H1 (cell line): ENCODE results near the gene PTPN3. TPM values are rescaled to one million over a fixed set of nuclear protein-coding genes. Genes with fewer than 3 reads are reported as not detected.

ENCODE experiments used
- CTCF ChIA-PET: fragments of 300-600 bp; sonication (Branson Sonifier 250); formaldehyde crosslinking; loops from one replicate; lab custom pipeline; 2021; ENCODE audit not compliant: partially characterized antibody; lab: Charles Lee
- POLR2A ChIA-PET: fragments of 300-600 bp; sonication (Branson Sonifier 250); formaldehyde crosslinking; loops from one replicate; lab custom pipeline; 2021; ENCODE audit warnings: inconsistent platforms; ENCODE audit not compliant: partially characterized antibody; lab: Charles Lee
- DNase-seq, 2 experiments: peaks; one replicate each; pipeline versions ENCODE4 v3.0.0 to v3.0.0-alpha.2; 2010 to 2022; ENCODE audit warnings: low spot score in 2 of 2, low read depth in 1 of 2, mixed read lengths in 1 of 2
- FAIRE-seq: peaks from 2 replicates; lab custom pipeline; 2011; peaks lifted over from hg19 to GRCh38; lab: Jason Lieb, UNC
- H2AFZ ChIP-seq: 2 replicates; pipeline ENCODE4 v1.8.1; 2012; ENCODE audit warnings: low read length, inconsistent platforms
- H2AK5ac ChIP-seq: 2 replicates; pipeline ENCODE4 v1.6.1; 2013; ENCODE audit warnings: low read depth, low read length
- H2BK120ac ChIP-seq: replicated peaks from 2 replicates; pipeline ENCODE3; 2013; ENCODE audit warnings: low read depth, low read length, inconsistent platforms
- H2BK12ac ChIP-seq: 2 replicates; pipeline ENCODE4 v1.6.1; 2013; ENCODE audit warnings: low read depth, low read length
- H2BK15ac ChIP-seq: 2 replicates; pipeline ENCODE4 v1.6.1; 2013; ENCODE audit warnings: low read length
- H2BK20ac ChIP-seq: 2 replicates; pipeline ENCODE4 v1.6.1; 2013; ENCODE audit warnings: low read length
- H2BK5ac ChIP-seq: 2 replicates; pipeline ENCODE4 v1.6.1; 2013; ENCODE audit warnings: low read depth, low read length
- H3K14ac ChIP-seq: 2 replicates; pipeline ENCODE4 v1.6.1; 2013; ENCODE audit warnings: inconsistent platforms; ENCODE audit not compliant: insufficient read length
- H3K18ac ChIP-seq: 2 replicates; pipeline ENCODE4 v1.6.1; 2013; ENCODE audit warnings: low read length; ENCODE audit errors: extremely low read depth
- H3K23ac ChIP-seq: 2 replicates; pipeline ENCODE4 v1.6.1; 2013; ENCODE audit warnings: inconsistent platforms; ENCODE audit not compliant: insufficient read length
- H3K23me2 ChIP-seq: 2 replicates; pipeline ENCODE4 v1.6.1; 2013; ENCODE audit warnings: low read depth, low read length
- H3K27ac ChIP-seq: 2 replicates; pipeline ENCODE4 v1.6.1; 2011; ENCODE audit warnings: low read depth, low read length, inconsistent platforms
- H3K27me3 ChIP-seq, 4 experiments: replicated peaks in 1 of 4; 1 replicate in 1 of 4; 2 replicates in 3 of 4; pipeline versions ENCODE4 v1.6.1 to v1.8.1; 2011 to 2013; ENCODE audit warnings: low read length in 3 of 4, mild to moderate bottlenecking in 3 of 4, inconsistent platforms in 2 of 4, mixed read lengths in 2 of 4, moderate library complexity in 1 of 4; ENCODE audit not compliant: control insufficient read depth in 3 of 4, insufficient read depth in 3 of 4; ENCODE audit errors: extremely low read depth in 1 of 4
- H3K36me3 ChIP-seq, 4 experiments: 2 replicates each; pipeline versions ENCODE4 v1.6.1 to v1.8.1; 2011 to 2013; ENCODE audit warnings: mild to moderate bottlenecking in 4 of 4, low read length in 3 of 4, moderate library complexity in 2 of 4, control low read depth in 1 of 4, inconsistent platforms in 1 of 4; ENCODE audit not compliant: insufficient read depth in 4 of 4, control insufficient read depth in 2 of 4
- H3K4ac ChIP-seq: replicated peaks from 2 replicates; pipeline ENCODE3; 2013; ENCODE audit warnings: low read length, low read depth, mixed read lengths, inconsistent platforms; ENCODE audit not compliant: insufficient read length
- H3K4me1 ChIP-seq, 4 experiments: replicated peaks in 1 of 4; 1 replicate in 1 of 4; 2 replicates in 3 of 4; pipeline versions ENCODE4 v1.6.1 to v1.8.1; 2011 to 2013; ENCODE audit warnings: low read length in 3 of 4, inconsistent platforms in 2 of 4, mixed read lengths in 1 of 4; ENCODE audit not compliant: insufficient read depth in 4 of 4, control insufficient read depth in 3 of 4
- H3K4me2 ChIP-seq, 2 experiments: 2 replicates each; pipeline versions ENCODE4 v1.6.1 to v1.8.1; 2011 to 2013; ENCODE audit warnings: low read depth in 2 of 2, low read length in 2 of 2, control low read depth in 1 of 2, inconsistent platforms in 1 of 2, mild to moderate bottlenecking in 1 of 2; ENCODE audit not compliant: insufficient read depth in 1 of 2
- H3K4me3 ChIP-seq, 4 experiments: fragments of 200-600, 300-600 bp in 1 of 4; sonication (generic), shearing (Covaris generic), sonication (Bioruptor Twin) in 1 of 4; 2 replicates each; pipeline versions ENCODE4 v1.5.1 to v1.8.1; 2011 to 2016; ENCODE audit warnings: low read length in 4 of 4, low read depth in 3 of 4, control low read depth in 2 of 4, inconsistent platforms in 2 of 4, mild to moderate bottlenecking in 2 of 4, mixed read lengths in 1 of 4, moderate library complexity in 1 of 4; ENCODE audit not compliant: insufficient read depth in 2 of 4; ENCODE audit errors: extremely low read depth in 1 of 4
- H3K56ac ChIP-seq: replicated peaks from 2 replicates; pipeline ENCODE3; 2013; ENCODE audit warnings: low read depth, mild to moderate bottlenecking, mixed read lengths, low read length, inconsistent platforms; ENCODE audit not compliant: insufficient read length
- H3K79me1 ChIP-seq: 2 replicates; pipeline ENCODE4 v1.6.1; 2013; ENCODE audit warnings: low read depth, low read length, control low read depth
- H3K79me2 ChIP-seq, 2 experiments: 2 replicates each; pipeline versions ENCODE4 v1.6.1 to v1.8.1; 2012 to 2013; ENCODE audit warnings: low read length in 2 of 2, mild to moderate bottlenecking in 2 of 2, inconsistent platforms in 1 of 2; ENCODE audit not compliant: insufficient read depth in 2 of 2, control insufficient read depth in 1 of 2
- H3K9ac ChIP-seq, 4 experiments: replicated peaks in 1 of 4; 1 replicate in 1 of 4; 2 replicates in 3 of 4; pipeline versions ENCODE4 v1.6.1 to v1.8.1; 2011 to 2013; ENCODE audit warnings: low read depth in 3 of 4, low read length in 3 of 4, control low read depth in 2 of 4, mild to moderate bottlenecking in 2 of 4, moderate library complexity in 2 of 4, inconsistent platforms in 1 of 4; ENCODE audit errors: extremely low read depth in 1 of 4
- H3K9me3 ChIP-seq, 2 experiments: 2 replicates each; pipeline versions ENCODE4 v1.6.1 to v1.8.1; 2012 to 2013; ENCODE audit warnings: mild to moderate bottlenecking in 2 of 2, moderate library complexity in 2 of 2, control low read depth in 1 of 2, inconsistent platforms in 1 of 2, low read depth in 1 of 2, low read length in 1 of 2, mixed read lengths in 1 of 2; ENCODE audit not compliant: insufficient read depth in 2 of 2
- H4K20me1 ChIP-seq, 2 experiments: replicated peaks in 1 of 2; 2 replicates each; pipeline versions ENCODE3 to v1.8.1; 2011 to 2013; ENCODE audit warnings: inconsistent platforms in 2 of 2, low read length in 2 of 2, mild to moderate bottlenecking in 1 of 2; ENCODE audit not compliant: insufficient read depth in 2 of 2, control insufficient read depth in 1 of 2
- H4K5ac ChIP-seq: 2 replicates; pipeline ENCODE4 v1.6.1; 2013; ENCODE audit warnings: low read length, low read depth, mixed read lengths, inconsistent platforms; ENCODE audit not compliant: insufficient read length
- H4K8ac ChIP-seq: 2 replicates; pipeline ENCODE4 v1.8.0; 2013; ENCODE audit warnings: mild to moderate bottlenecking, moderate library complexity, low read length, inconsistent platforms; ENCODE audit not compliant: insufficient read depth; ENCODE audit errors: extremely low read depth
- H4K91ac ChIP-seq: replicated peaks from 2 replicates; pipeline ENCODE3; 2013; ENCODE audit warnings: low read length, mixed read lengths, inconsistent platforms; ENCODE audit not compliant: insufficient read length
- CBX5 ChIP-seq: fragments of 300-800, 300-1000 bp; sonication (generic); IDR thresholded peaks from 2 replicates; pipeline ENCODE4 v1.7.1; 2016; ENCODE audit warnings: antibody characterized with exemption, low read length, low read depth
- GTF2F1 ChIP-seq: IDR thresholded peaks from 2 replicates; pipeline ENCODE4 v1.6.1; 2012; ENCODE audit warnings: low read depth, low read length, improper control_type of control experiment, borderline replicate concordance
- SP2 ChIP-seq: IDR thresholded peaks from 2 replicates; pipeline ENCODE4 v1.6.1; 2012; ENCODE audit warnings: mild to moderate bottlenecking, low read length, inconsistent platforms
- WGBS, 2 experiments: shearing (Covaris generic) in 1 of 2; methylation state at CpG; one replicate each; pipeline versions ENCODE4 v1.1.6 to v1.1.7; 2013 to 2015; ENCODE audit warnings: low lambda C conversion rate in 2 of 2, mixed read lengths in 2 of 2, inconsistent platforms in 1 of 2, low coverage in 1 of 2, missing lambda C conversion rate in 1 of 2; ENCODE audit not compliant: insufficient replicate concordance in 2 of 2, insufficient coverage in 1 of 2, insufficient read length in 1 of 2; ENCODE audit errors: extremely low coverage in 1 of 2, missing lambda C conversion rate in 1 of 2; 5-methylcytosine and 5-hydroxymethylcytosine counted together
- polyA plus RNA-seq, 7 experiments: library from polyadenylated mRNA; depleted of rRNA in 3 of 7; stranded (reverse) in 5 of 7; unstranded in 2 of 7; fragments of >200 nt in 5 of 7; fragments of 200-250 nt in 2 of 7; gene quantifications; 1 replicate in 5 of 7; 2 replicates in 1 of 7; 4 replicates in 1 of 7; pipeline versions ENCODE4 v1.2.1 to v1.2.3, GENCODE V29; 2011 to 2013; ENCODE audit warnings: missing spikeins in 2 of 7, mixed read lengths in 2 of 7
- total RNA-seq: library from RNA; stranded (reverse); fragmentation: NEBNext Ultra II Directional; extraction: Animal tissue kit (Norgen Biotek cat#: 25700); gene quantifications from 2 replicates; pipeline ENCODE4 v1.2.1, GENCODE V29; 2021

PTPN3 gene
- total and polyA plus RNA-seq, 2 of the 8 experiments (the other 6 are each of a cell fraction or from before 2014, with no cell fraction given), result 2.9 to 3.7 TPM

DNA sequence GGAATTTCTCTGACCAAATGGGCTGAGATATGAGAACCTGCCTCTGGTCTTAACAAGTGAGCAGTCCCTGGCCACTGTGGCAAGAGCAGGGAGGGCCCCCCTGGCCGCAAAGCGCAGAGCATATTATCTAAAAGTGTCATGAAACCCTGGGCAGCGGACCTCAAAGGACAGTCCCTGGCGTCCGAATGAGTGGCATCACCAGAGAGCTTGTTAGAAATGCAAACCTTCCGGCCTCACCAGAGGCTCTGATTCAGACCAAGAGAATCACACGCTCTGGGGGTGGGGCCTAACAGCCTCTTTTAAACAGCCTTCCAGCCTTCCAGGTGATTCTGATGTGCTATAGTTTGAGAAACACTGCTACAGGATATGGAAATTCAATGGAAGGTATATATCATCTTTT, 10.9 kb downstream of the PTPN3 start:
- H4K91ac ChIP-seq, result no peak overlapping the region
- no peak overlapping the region for H3K4ac ChIP-seq
- 67% methylated on average over 7 of the region's 7 CpGs; no CpG with 5 or more reads in 1 of the 2 experiments for WGBS, 2 experiments
- H4K20me1 ChIP-seq, result no peaks in the 10 kb centered on the region
- H3K23me2 ChIP-seq, result no peaks in the 10 kb centered on the region; the same call in 1 of the 2 replicates
- no peak overlapping the region for H3K4me2 ChIP-seq
- no peak overlapping the region for H3K18ac ChIP-seq
- H2BK5ac ChIP-seq, result no peak overlapping the region
- H3K36me3 ChIP-seq, result no peaks in the 10 kb centered on the region
- CTCF ChIA-PET, result interaction anchor here (0.7 to 3.8 kb wide), 3 partner anchors 17 to 47 kb away, joined by 3 to 19 read pairs (median 8); no protein-coding TSS in a partner anchor
- H3K27ac ChIP-seq, result no peak overlapping the region
- H3K9me3 ChIP-seq, result no peaks in the 10 kb centered on the region
- no peak overlapping the region for H4K8ac ChIP-seq
- H2AK5ac ChIP-seq, result no peak overlapping the region
- no peak overlapping the region for H2BK15ac ChIP-seq
- FAIRE-seq (no peak), DNase-seq (no peak)
- no peak overlapping the region for H2AFZ ChIP-seq
- H3K4me1 ChIP-seq, result peaks cover 0 to 2% (median 0%) of the 10 kb centered on the region in 4 experiments; a peak in 1 of 7 replicates
- H3K27me3 ChIP-seq, result no peaks in the 10 kb centered on the region
- no peak overlapping the region for H2BK120ac ChIP-seq
- H3K79me1 ChIP-seq, result no peaks in the 10 kb centered on the region
- no peak overlapping the region for H2BK12ac ChIP-seq
- H3K56ac ChIP-seq, result no peak overlapping the region
- H4K5ac ChIP-seq, result no peak overlapping the region
- H3K79me2 ChIP-seq, result no peaks in the 10 kb centered on the region
- no peak overlapping the region for H3K14ac ChIP-seq
- no peak overlapping the region for H3K9ac ChIP-seq
- H3K23ac ChIP-seq, result no peak overlapping the region
- POLR2A ChIA-PET, result no interaction called here
- no peak overlapping the region for H3K4me3 ChIP-seq
- no peak overlapping the region for H2BK20ac ChIP-seq
- TF ChIP-seq GTF2F1 (no peak), SP2 (no peak), CBX5 (no peak)
